MM.1S (cell line): ENCODE measurements around the gene KHDC4.

Source experiments
- DNase-seq: peaks from one replicate; pipeline ENCODE4 v3.0.0-alpha.2; 2015
- H2AFZ ChIP-seq: fragments of 300-600 bp; sonication (generic); 2 replicates; pipeline ENCODE4 v1.6.0; 2016; ENCODE audit warnings: antibody characterized with exemption, low read length
- H3F3A ChIP-seq: fragments of 300-600 bp; sonication (generic); 2 replicates; pipeline ENCODE4 v1.6.1; 2016; ENCODE audit warnings: mild to moderate bottlenecking, antibody characterized with exemption, low read length, moderate library complexity, mixed read lengths; ENCODE audit not compliant: insufficient read depth
- H3K27ac ChIP-seq: fragments of 300-600 bp; sonication (generic); 2 replicates; pipeline ENCODE4 v1.5.1; 2016; ENCODE audit warnings: mild to moderate bottlenecking, low read length
- H3K27me3 ChIP-seq: fragments of 300-600 bp; sonication (generic); replicated peaks from 2 replicates; pipeline ENCODE4 v1.6.0; 2016; ENCODE audit warnings: low read length; ENCODE audit not compliant: insufficient read depth
- H3K36me3 ChIP-seq: fragments of 300-600 bp; sonication (generic); replicated peaks from 2 replicates; pipeline ENCODE4 v1.6.1; 2016; ENCODE audit warnings: mild to moderate bottlenecking, low read length, mixed read lengths; ENCODE audit not compliant: insufficient read depth
- H3K4me1 ChIP-seq: fragments of 300-600 bp; sonication (generic); 2 replicates; pipeline ENCODE4 v1.6.1; 2016; ENCODE audit warnings: low read length, mixed read lengths
- H3K4me2 ChIP-seq: fragments of 300-600 bp; sonication (generic); 2 replicates; pipeline ENCODE4 v1.6.0; 2016; ENCODE audit warnings: low read depth, low read length
- H3K4me3 ChIP-seq: fragments of 300-600 bp; sonication (generic); 2 replicates; pipeline ENCODE4 v1.5.1; 2016; ENCODE audit warnings: low read length, mixed read lengths
- H3K79me2 ChIP-seq: fragments of 300-600 bp; sonication (generic); 2 replicates; pipeline ENCODE4 v1.6.1; 2016; ENCODE audit warnings: mixed run types, low read length, mixed read lengths
- H3K9ac ChIP-seq: fragments of 300-600 bp; sonication (generic); 2 replicates; pipeline ENCODE4 v1.6.1; 2016; ENCODE audit warnings: low read length, mixed read lengths
- H3K9me2 ChIP-seq: fragments of 300-600 bp; sonication (generic); replicated peaks from 2 replicates; pipeline ENCODE4 v1.6.1; 2016; ENCODE audit warnings: mild to moderate bottlenecking, low read length, mixed read lengths; ENCODE audit not compliant: insufficient read depth
- H3K9me3 ChIP-seq: fragments of 300-600 bp; sonication (generic); replicated peaks from 2 replicates; pipeline ENCODE4 v1.6.1; 2016; ENCODE audit warnings: mild to moderate bottlenecking, low read length, mixed read lengths; ENCODE audit not compliant: insufficient read depth
- H4K20me1 ChIP-seq: fragments of 300-600 bp; sonication (generic); 2 replicates; pipeline ENCODE4 v1.6.1; 2016; ENCODE audit warnings: mild to moderate bottlenecking, low read length, moderate library complexity, mixed read lengths; ENCODE audit not compliant: insufficient read depth
- CTCF ChIP-seq: fragments of 300-600 bp; sonication (generic); IDR thresholded peaks from 2 replicates; pipeline ENCODE4 v1.5.1; 2016; ENCODE audit warnings: antibody characterized with exemption, low read length, mixed read lengths
- EZH2 ChIP-seq: fragments of 300-600 bp; sonication (generic); optimal IDR thresholded peaks from 2 replicates; pipeline ENCODE3; 2017; ENCODE audit warnings: low read depth, mild to moderate bottlenecking, antibody characterized with exemption, low read length, mixed read lengths
- EZH2phosphoT487 ChIP-seq: fragments of 300-600 bp; sonication (generic); IDR thresholded peaks from 2 replicates; pipeline ENCODE4 v1.6.1; 2018; ENCODE audit warnings: antibody characterized with exemption, low read length

The KHDC4 gene

DNA sequence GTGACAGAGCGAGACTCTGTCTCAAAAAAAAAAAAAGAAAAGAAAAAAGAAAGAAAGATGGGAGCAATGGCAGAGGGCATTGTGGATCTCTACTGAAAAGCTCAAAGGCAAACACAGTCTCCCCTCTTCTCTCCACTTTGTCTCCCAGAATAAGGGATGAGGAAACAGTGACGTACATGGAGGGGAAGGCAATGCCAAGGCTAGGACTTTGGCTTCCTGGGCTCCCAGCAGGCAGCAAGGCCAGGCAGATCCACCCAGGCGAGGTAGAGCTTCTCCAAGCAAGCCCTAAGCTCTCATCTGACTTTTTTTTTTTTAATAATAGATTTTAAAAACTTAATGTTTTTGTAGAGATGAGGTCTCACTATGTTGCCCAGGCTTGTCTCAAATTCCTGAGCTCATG lies 39.5 kb upstream of the KHDC4 start:
- H3K79me2 ChIP-seq, result peaks cover 100% of the 10 kb centered on the region
- H3K9me2 ChIP-seq, result no peaks in the 10 kb centered on the region
- no peaks in the 10 kb centered on the region for H3K27me3 ChIP-seq
- TF ChIP-seq EZH2 (no peak), CTCF (no peak), EZH2phosphoT487 (no peak)
- peaks cover 48% of the 10 kb centered on the region for H3F3A ChIP-seq
- peaks cover 55% of the 10 kb centered on the region for H4K20me1 ChIP-seq
- no peaks in the 10 kb centered on the region for H3K9me3 ChIP-seq
- no peak overlapping the region for H3K27ac ChIP-seq
- no peak overlapping the region for H3K4me3 ChIP-seq
- H3K36me3 ChIP-seq, result peaks cover 10% of the 10 kb centered on the region
- no peak overlapping the region for H2AFZ ChIP-seq
- no peak overlapping the region for H3K9ac ChIP-seq
- peak overlapping the region; percentile 94; the same call in 1 of the 2 replicates for H3K4me2 ChIP-seq
- H3K4me1 ChIP-seq, result peaks cover 53% of the 10 kb centered on the region
- DNase-seq, result no peak

- no peak for TF ChIP-seq EZH2
- TF ChIP-seq CTCF, result no peak
- TF ChIP-seq EZH2phosphoT487, result no peak
- DNase-seq, result no peak
- H3K9ac ChIP-seq, result peak overlapping the region; percentile 8; the same call in 1 of the 2 replicates
- peaks cover 26% of the 10 kb centered on the region for H3K36me3 ChIP-seq
- H3K9me3 ChIP-seq, result no peaks in the 10 kb centered on the region
- peaks cover 64% of the 10 kb centered on the region for H4K20me1 ChIP-seq
- no peaks in the 10 kb centered on the region for H3K27me3 ChIP-seq
- H3K4me2 ChIP-seq, result peak overlapping the region; percentile 40
- peaks cover 65% of the 10 kb centered on the region for H3K4me1 ChIP-seq
- peak overlapping the region; percentile 7; the same call in 1 of the 2 replicates for H3K27ac ChIP-seq
- no peaks in the 10 kb centered on the region for H3K9me2 ChIP-seq
- H3K79me2 ChIP-seq, result peaks cover 100% of the 10 kb centered on the region
- no peak overlapping the region for H2AFZ ChIP-seq
- H3F3A ChIP-seq, result peaks cover 34% of the 10 kb centered on the region
- peak overlapping the region; percentile 15; the same call in 1 of the 2 replicates for H3K4me3 ChIP-seq
Measured at GRCh38 chr1:155971910-155972809, 37.9 kb upstream of the KHDC4 start.

- DNase-seq, result peak; percentile 43
- Histone ChIP-seq H4K20me1 (peaks cover 72% of the 10 kb centered on the region), H3K79me2 (peaks cover 100% of the 10 kb centered on the region), H3K4me2 (peak overlapping the region; percentile 31; the same call in 1 of the 2 replicates), H3K9ac (no peak overlapping the region; the same call in 1 of the 2 replicates), H3K9me3 (no peaks in the 10 kb centered on the region), H3K4me1 (peaks cover 68% of the 10 kb centered on the region), H3K27me3 (no peaks in the 10 kb centered on the region), H3K27ac (peak overlapping the region; percentile 54; the same call in 1 of the 2 replicates), H3F3A (peaks cover 19% of the 10 kb centered on the region), H3K9me2 (no peaks in the 10 kb centered on the region), H3K4me3 (no peak overlapping the region), H2AFZ (no peak overlapping the region), H3K36me3 (peaks cover 31% of the 10 kb centered on the region)
- TF ChIP-seq CTCF (no peak), EZH2 (no peak), EZH2phosphoT487 (no peak)
Measured at GRCh38 chr1:155970531-155971167, 36.4 kb upstream of the KHDC4 start.
